ENCODE measurements around the gene NR2F1. TPM values are rescaled to one million over a fixed set of nuclear protein-coding genes. Genes with fewer than 3 reads are reported as not detected.

NR2F1 gene
- polyA plus RNA-seq, 3 donors = 10.0 to 52.2 (median 47.7) TPM

DNA sequence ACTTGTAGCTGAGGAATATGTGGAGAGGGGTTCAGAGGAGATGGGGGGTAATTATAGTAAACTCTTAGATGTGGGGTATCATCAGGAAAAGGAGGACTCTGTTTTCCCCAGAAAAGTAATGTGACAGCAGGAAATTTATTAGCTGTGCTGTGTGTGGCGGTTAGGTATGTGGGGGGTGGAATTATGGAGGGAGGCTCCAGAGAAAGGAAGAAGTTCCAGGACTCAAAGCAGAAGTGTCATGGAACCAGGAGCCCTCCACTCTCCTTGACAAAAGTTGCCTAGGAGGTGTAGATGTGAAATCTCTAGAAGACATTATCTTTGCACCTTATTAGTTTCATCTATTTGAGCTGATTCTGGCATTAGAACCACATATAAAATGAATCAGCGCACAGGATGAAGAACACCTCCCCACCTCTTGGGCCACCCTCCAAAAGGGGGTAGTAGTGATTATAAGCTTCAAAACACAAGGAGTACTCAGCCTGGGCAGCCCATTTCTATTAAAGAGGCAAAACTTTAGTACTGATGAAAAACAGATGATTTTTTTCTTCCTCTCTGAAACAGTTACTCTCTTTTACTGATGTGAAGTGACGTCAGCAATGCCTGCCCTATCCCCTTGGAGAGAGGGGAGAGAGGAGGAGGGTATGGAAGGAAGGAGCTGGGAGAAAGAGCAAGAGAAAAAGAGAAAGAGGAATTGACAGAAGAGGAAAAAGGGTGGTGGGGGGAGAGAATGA, 18.2 kb downstream of the NR2F1 start:
- H3K27ac ChIP-seq (ENCODE audit: low read depth, low read length) = no peak overlapping the region
- 47 to 64% (median 52%) methylated on average over 3 of the region's 3 CpGs for WGBS, 3 donors

DNA sequence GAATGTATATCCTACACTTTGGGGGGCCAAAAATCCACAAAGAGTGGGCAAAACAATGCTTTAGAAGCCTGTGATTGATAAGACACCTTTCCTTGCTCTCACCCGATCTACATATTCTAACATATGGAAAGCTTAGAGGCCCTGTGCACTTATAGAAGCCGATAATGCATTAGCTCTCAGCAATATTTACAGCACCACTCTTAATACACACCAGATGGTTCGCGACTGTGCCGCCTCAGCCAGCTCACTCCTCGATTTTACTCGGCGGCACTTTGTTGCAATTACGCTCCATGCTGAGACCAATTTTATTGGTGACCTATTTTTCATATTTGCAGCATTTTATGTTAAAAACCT, 18.8 kb downstream of the NR2F1 start:
- 38 to 47% (median 40%) methylated on average over 9 of the region's 9 CpGs for WGBS, 3 donors
- H3K27ac ChIP-seq (ENCODE audit: low read depth, low read length) = no peak overlapping the region

DNA sequence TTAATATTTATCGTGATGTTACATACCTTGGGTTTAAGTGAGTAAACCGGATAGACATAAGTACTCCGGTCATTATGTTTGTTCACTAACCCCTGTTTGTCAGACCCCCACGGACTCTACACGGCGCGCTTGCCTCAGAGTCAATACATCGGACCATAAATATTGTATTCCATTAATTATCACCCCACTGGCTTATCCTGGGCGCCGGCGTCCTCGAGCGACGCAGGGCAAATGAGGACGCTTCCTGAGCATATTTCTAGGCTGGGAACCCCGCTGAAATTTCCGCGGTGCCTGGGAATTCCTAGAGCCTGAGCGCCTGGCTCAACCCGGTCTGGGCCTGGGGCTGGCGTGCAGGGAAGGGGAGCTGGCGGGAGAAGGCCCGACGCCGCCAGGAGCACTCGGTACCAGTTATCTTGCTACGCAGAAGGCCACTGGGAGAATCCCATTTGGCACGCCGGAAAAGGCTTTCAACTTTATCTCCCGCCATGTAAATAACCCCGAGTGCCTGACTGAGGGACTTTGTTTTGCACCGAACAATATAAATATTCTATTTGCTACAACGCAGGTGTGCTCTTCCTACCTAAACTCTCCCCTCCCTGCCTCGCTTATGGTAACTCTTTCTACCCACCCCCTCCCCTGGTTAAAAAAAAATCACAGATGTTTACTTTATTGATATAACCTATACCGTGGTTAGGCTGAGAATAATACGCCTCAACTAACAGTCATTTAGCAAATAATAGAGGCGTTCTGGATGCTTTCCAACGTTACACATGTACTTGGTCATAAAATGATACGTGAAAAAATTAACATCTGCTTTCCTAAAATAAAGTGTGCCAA, 19.4 kb downstream of the NR2F1 start:
- H3K27ac ChIP-seq (ENCODE audit: low read depth, low read length) = no peak overlapping the region
- WGBS, 3 donors = 25 to 43% (median 40%) methylated on average over 39 of the region's 39 CpGs

DNA sequence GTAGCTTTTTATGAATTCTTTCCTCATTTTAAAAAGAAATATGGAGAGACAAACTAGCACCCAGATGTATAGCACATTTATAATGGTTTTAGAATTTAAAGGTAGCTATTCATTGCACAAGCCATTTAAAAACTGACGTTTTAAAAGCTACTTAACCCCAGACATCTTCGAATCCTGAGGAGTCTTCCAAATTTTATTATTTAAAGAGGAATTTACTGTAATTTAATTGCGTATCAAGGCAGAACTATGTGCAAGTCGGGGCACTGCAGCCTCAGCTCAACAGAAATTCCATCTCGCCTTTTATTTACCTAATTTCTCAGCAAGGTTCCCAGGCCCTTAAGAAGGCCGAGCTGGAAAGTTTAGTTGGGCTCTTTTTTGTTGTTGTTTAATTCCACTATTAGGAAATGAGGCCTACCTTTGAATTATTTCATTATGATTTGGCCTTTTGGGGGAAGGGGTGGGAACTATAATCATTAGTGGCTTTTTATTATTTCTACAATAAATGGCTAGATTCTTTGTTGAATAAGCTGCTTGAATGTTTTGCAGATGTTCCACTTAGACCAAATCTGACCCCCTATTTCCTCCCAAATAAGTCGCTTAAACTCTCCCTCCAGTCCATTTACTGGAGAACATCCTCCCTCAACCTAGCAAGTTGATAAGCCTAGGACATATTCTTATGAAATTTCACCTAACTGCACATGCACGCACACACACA, 20.2 kb downstream of the NR2F1 start:
- no peak overlapping the region for H3K27ac ChIP-seq (ENCODE audit: low read depth, low read length)
- 61 to 78% (median 67%) methylated on average over 8 of the region's 8 CpGs for WGBS, 3 donors

DNA sequence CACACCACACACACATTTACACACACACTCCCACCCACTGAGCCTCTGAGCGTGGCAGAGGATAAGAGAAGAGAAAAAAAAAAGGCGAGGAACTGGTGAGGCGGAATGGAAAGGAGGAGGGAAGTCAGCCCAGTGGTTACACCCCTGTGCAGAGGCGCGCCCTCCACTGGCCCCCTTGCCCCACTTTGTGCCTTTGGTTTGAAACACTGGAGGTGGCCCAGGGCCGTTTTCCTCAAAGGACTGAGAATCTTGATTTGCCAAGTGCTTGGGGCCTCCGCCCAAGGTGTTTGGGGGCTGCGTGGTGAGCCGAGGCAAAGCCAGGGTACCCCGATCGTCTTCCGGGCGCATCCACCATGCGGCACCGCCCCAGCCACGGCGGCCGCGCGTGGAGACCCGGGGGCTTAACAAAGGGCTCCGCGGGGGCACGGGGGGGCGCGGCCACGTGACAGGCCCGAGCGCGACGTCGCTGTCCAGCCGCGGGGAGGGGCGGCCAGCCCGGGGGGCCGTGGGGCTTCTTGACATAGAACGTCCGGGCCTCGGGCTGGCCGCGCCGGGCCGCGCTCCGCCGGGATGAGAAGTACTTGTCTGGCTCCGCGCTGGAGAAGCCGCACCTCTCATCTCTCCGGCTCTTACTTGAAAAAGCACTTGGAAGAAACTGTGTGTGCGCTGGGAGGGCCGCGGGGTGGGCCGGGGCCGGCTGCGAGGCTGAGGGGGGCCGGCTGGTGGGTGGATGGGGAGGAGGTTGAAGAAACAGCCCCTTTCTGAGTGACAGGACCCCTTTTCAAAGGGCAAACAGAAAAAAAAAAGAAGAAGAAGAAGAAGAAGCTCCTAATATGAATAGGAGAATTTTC, 21.0 kb downstream of the NR2F1 start:
- no peak overlapping the region for H3K27ac ChIP-seq (ENCODE audit: low read depth, low read length)
- 10 to 13% (median 10%) methylated on average over 58 of the region's 58 CpGs for WGBS, 3 donors

DNA sequence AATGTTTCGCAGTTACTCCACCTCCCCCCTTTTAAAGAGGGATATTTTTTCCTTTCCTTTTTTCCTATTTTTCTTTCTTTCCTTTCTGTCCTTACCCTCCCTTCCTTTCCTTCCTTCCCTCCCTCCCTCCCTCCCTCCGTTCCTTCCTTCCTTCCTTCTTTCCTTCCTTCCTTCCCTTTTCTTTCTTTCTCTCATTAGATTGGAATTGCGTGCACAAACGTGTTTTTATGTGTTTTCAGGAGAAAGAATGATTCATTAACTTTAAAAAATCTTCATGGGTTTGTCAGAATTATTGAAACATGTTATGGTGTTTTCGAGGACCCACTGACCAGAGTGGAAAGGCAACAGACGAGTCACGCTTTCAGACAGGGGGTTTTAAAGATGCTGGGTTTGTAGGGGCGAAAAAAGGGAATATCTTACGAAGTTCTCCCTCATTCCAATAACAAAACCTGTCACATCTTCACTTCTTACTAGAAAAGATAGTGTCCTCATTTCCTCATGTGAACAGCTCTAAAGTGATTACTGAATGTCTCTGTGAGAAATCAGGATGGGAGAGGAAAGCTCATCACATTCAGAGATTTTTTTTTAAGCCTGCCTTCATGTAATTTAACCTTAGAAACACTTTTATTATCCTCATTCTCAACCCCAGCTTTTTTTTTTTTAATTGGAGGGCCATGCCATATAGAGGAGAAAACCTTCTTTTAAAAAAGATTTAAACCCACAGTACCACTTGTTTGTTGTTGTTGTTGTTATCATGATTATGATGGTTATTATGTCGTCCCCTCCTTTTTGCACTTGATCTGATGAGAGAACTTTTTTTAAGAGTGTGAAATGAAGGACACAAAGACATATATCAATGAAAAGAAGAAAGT, 21.9 kb downstream of the NR2F1 start:
- H3K27ac ChIP-seq (ENCODE audit: low read depth, low read length) = no peak overlapping the region
- 47 to 53% (median 51%) methylated on average over 10 of the region's 10 CpGs for WGBS, 3 donors

DNA sequence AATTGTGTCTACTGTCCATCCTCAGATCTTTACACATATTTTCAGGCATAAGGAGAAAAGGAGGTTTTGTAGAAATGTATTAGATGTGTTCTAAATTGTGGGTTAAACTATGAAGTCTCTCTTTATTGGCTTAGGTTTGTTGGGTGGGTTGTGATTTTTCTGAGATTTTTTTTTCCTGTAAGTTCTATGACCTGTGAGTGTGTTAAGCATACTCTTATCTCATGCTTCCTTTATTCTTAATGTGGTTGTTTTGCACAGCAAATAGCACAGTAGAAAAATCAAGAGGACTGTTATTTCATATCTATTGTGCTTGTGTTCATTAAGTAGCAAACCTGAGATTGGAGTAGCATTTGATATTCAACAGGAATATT, 23.3 kb downstream of the NR2F1 start:
- no peak overlapping the region for H3K27ac ChIP-seq (ENCODE audit: low read depth, low read length)

DNA sequence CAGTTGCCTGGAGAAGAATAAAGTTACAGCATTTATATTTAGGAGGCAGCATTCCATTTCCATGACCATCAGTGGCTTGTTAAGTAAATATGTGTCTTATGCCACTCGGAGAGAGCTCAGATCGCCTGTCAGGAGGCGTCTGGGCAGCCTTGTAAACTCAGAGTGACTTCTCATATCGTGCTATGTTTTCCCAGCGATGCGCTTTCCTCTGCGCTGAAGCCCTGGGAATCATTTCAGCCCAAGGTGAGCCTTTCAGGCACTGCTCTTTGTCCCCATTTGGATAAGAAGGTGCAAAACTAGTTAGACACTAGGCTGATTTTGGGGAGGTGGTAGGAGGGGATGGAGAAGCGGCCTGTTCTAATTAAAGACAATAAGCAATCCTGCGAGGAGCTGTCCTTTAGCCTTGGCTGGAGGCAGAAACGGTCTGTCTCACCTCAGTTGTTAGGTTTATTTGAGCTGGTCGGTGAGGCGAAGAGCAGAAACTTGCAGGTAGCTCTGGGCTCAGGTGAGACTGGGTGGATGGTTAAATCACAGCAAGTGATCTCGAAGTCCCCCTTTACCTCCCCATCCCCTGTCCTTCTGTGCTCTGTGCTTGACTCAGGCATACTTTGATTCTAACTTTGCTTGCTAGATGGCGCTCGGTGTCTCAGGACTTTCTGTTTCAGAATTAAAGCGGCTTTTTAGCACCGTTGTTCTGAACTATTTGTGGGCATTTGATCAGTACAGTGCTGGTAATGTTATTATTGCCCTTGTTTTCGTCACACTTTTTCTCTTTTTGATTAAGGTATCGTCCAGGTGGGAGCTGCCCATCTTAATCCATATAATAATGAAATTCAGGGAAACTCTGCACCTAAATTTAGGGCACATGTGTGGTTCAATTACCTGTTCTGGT, 24.6 kb downstream of the NR2F1 start:
- no peak overlapping the region for H3K27ac ChIP-seq (ENCODE audit: low read depth, low read length)
- 15 to 30% (median 26%) methylated on average over 19 of the region's 19 CpGs for WGBS, 3 donors

DNA sequence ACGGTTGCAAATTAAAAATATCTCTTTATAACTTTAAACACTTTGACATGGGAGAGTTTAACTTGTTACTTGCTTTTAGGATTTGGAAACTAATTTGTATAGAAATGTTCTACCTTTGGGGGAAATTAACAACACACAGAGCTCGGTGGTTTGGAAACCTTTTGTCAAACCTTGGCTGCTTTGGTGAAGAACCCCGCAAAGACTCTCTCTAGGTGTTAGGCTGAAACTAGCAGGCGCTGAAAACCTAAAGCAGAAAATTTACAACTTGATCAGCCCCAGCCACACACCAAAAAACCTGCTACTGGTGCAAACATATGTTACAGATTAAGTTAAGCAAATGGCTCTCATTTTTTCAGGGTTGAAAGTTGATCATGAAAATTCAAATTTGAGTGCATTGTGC, 25.8 kb downstream of the NR2F1 start:
- WGBS, 3 donors = 40 to 48% (median 42%) methylated on average over 4 of the region's 4 CpGs
- H3K27ac ChIP-seq (ENCODE audit: low read depth, low read length) = no peak overlapping the region

DNA sequence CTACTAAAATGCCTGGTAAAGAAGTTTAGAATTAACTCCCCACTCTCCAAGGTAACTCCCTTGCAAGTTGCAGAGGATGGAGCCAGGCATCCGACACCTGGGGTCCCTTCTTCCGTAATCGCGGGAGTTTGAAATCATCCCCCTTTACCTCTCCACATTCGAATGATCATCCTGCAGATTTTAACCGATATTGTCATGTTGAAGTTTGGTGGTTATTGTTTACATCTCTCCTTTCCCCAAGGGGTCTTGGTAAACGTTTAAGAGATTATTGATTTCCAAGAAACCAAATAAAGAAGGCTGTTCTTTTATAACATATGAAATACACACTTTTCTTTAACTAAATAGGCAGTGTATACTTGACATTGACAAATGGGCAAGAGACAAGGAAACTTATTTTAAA, 26.7 kb downstream of the NR2F1 start:
- no peak overlapping the region for H3K27ac ChIP-seq (ENCODE audit: low read depth, low read length)
- WGBS, 3 donors = 14 to 34% (median 30%) methylated on average over 7 of the region's 7 CpGs

DNA sequence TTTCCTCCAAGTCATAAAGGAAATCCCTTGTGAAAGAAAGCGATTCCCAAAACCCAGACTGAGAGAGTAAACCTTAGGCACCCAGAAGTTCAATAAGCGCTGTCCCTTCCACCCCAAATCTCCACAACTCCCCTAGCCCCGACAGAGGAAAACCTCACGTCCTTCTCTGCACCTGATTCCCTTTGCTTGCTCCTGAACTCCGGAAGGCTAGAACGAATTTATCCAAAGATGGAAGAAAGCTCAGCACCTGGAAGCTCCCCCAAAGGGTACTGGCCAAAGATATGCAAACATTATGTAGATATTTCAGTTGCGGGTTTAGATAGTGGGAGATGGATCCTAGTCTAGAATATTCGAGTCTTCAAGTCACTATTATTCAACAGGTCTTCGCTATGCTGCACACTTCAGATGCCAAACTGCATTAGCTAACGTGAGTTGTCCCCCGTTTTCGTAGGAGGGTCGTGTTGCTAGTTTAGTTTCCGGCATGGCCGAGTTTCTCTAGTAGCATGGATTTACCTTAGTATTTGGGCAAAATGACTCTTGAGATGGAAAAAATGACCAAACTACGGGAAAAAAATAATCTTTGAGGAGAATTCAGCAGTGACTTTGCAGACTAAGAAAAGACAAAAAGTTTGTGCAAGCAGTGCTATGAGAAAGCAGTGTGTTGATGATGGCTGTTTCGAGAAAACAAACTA, 27.7 kb downstream of the NR2F1 start:
- no peak overlapping the region for H3K27ac ChIP-seq (ENCODE audit: low read depth, low read length)
- 21 to 28% (median 27%) methylated on average over 17 of the region's 17 CpGs for WGBS, 3 donors

DNA sequence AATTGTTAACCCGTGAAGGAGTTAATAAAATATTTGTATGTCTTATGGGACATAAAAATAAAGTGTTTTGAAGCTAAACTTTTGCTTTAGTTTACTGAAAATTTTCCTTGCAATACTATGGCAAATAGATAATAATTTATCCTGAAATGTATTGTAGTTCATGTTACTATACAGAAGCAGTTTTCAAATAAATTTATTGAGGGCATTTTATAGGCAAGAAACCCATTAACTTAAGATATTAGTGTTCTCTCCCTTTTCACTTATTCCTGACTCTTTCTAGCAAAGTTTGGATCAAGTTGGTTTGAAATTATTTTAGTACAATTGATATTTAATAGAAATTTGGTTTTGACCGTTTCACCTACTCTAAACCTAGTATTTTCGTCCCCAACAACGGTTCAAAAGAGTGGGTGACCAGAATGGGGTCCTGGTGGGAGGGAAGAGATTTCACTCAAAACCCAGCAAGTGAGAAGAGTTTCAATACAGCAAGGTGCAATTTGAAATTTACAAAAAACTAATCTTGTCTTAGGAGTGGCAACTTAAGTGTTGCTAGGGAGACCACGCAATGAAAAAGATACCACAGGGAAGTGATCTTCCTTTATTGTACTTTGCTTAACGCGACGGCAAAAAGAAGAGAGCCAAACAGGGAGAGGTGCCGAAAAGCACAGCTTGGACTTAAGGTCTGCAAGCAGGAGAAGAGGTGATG, 28.4 kb downstream of the NR2F1 start:
- 13 to 17% (median 15%) methylated on average over 9 of the region's 9 CpGs for WGBS, 3 donors
- H3K27ac ChIP-seq (ENCODE audit: low read depth, low read length) = no peak overlapping the region

DNA sequence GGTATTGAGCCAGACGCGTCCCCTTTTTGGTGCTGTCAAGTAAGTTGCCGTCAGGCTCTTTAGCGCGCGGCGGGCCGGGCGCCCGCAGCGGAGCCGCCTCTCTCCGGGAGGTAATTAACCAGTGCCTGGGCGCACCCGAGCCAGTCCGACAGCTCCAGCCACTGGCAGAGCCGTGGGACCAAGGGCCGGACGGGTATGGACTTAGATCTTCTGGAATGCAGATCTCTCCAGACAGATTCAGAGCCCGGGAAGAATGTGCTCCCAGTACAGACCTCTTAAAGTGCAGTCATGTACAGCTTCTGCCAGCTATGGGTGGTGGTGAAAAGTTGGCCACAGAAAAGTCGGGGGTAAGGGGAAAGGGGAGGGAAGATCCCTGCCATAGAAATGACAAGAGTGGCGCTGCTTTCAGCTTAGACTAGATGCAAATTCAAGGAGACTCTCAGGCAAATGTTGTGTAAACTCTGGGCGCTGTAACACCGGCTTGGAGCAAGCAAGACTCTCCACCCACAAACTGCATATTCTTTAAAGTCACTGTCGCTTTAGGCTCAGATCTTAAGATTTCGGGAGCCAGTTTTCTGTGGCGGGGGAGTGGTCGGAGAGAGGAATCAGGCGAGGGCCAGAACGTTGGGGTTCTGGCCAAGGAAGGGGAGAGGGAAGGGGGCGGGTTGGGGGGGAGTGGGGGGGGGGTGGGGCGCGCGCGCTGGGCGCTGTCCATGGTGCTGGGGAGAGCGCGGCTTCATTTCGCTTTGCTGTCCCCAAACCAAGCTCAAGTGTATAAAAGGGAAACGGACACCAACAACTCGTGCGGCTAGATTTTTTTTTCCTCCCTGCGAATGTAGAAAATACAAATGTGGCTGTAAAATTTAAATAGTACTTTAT, 29.2 kb downstream of the NR2F1 start:
- no peak overlapping the region for H3K27ac ChIP-seq (ENCODE audit: low read depth, low read length)
- 3 to 5% (median 3%) methylated on average over 35 to 43 of the region's 43 CpGs for WGBS, 3 donors

DNA sequence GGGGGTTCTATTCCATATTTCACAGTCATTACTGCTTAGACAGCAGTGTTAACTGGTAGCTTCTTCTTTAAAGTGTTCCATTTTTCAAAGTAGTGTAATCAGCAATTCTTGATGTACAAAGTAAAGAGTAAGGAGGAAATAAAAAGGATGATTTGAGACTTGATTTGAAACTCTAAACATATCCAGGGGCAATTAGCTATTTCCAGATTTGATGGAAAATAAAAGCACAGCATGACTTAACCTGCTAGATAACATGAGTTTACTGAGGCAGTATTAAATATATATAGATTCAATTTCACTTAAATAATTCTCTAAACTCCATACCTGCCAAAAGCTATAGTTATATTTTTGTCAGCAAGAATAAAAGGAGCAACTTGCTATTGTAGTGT, 29.8 kb downstream of the NR2F1 start:
- H3K27ac ChIP-seq (ENCODE audit: low read depth, low read length) = no peak overlapping the region
